GM18867 (cell line): ENCODE measurements around the gene RBM27.
"Not testable (repeated sequence)": the region's sequence is repeated elsewhere in the genome, so short reads cannot be mapped to it uniquely, and the experiment has no call there.

Source experiments
- ATAC-seq: cut with Tn5 transposase; IDR thresholded peaks from one replicate; pipeline ENCODE4 v1.9.1; 2021; ENCODE audit warnings: mild to moderate bottlenecking, moderate library complexity; ENCODE audit not compliant: unreplicated experiment

RBM27 gene

DNA sequence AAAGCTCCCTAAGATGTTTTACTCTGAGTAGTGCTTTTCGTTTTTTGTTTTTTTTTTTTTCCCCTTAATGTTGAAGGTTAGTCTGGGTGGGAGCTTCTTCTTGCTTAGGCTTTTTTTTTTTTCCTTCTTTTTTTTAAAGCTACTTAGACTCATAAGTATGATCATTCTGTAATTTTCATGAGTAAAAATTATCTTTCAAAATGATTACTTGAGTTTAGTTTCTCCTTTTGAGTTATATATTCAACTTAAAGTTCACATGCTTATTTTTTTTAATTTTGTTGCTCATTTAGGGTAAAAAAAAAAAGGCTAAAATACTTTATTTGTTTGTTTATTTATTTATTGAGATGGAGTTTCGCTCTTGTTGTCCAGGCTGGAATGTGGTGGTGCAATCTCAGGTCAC lies 2.9 kb downstream of the RBM27 start:
- no peak for ATAC-seq

DNA sequence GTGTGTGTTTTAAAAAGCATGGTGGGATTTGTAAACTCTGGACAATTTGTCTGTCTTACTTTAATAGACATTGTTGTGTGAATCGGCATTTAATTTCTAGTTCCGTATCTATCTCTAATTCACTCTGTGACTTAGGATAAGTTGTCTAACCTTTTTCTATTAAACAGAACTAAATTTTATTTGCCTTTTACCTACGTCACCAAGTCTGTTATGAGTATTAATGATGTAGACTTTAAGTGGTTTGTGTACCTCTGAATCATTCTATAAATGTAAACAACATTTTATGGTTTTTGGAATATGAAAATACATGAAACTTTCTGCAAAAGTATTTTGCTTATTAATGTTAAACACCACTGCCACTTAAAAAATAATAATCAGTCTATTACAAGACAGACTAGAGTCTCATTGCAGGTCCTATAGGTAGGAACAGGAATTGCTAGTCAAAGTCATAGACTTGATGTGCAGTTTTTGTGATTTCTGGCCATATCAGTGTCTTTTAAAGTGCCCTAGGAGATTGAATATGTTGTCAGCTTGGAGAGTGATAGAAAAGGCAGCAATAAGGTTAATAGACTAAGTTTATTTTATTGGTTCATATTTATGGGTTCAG lies 5.6 kb downstream of the RBM27 start:
- ATAC-seq: no peak

GRCh38 chr5:146209714-146210113 lies 6.3 kb downstream of the RBM27 start:
- ATAC-seq: no peak

DNA sequence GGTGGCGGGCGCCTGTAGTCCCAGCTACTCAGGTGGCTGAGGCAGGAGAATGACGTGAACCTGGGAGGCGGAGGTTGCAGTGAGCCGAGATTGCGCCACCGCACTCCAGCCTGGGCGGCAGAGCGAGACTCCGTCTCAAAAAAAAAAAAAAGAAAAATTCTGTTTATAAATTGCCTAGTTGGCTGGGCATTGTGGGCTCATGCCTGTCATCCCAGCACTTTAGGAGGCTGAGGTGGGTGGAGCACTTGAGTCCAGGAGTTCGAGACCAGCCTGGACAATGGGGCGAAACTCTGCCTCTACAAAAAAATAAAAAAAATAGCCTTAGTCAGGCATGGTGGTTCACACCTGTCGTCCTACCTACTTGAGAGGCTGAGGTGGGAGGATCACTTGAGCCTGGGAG lies 7.4 kb downstream of the RBM27 start:
- ATAC-seq: not testable (repeated sequence)

DNA sequence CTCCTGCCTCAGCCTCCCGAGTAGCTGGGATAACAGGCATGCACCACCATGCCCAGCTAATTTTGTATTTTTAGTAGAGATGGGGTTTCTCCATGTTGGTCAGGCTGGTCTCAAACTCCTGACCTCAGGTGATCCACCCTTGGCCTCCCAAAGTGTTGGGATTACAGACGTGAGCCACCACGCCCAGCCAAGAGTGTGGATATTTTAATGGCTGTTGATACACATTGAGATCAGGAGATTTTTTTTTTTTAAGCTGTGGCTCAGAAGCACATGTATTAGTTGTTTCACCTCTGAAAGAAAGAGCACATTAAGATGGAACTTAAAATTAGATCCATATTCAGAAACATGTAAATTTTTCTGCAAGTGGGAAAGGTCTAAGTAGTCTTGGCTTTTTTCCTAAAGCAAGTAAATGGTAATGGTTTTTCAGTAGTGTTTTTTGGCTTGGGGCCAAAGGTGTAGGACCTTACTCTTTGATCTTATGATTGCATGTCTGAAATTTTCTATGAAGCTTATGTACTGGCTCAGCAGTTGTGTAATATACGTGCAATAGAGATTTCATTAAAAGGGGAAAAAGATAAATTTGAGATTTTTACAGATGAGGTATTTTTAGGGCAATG lies 9.9 kb downstream of the RBM27 start:
- no peak for ATAC-seq

DNA sequence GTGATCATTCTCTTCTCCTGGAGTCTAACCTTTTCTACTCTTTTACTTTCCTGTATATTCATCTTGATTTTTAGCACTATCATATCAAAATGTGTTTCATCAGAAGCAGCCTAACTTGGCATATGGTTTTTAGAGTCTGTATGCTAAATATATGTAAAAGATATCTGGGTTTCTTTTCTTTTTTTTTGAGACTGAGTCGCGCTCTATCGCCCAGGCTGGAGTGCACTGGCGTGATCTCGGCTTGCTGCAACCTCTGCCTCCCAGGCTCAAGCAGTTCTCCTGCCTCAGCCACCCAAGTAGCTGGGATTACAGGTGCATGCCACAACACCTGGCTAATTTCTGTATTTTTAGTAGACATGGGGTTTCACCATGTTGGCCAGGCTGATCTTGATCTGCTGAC lies 11.5 kb downstream of the RBM27 start:
- not testable (repeated sequence) for ATAC-seq

GRCh38 chr5:146218168-146218567 lies 14.8 kb downstream of the RBM27 start:
- no peak for ATAC-seq

DNA sequence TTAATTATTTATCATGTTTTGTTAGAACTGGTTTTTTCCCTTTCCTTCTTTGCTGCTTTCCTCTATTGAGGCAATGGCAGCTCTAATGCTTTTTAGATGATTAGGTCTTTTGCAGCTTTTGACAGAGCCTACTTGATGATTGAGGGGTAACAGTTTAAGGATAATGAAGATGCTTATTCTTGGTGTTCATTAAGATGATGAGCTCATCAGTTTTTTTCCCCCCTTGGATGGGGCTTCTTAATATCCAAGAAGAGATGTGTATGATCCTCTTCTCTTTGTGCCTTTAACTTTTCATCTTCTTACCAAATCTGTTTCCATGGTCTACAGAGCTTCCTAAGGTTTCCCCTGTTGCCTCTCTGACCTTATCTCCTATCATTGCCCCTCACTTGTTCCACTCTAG lies 15.8 kb downstream of the RBM27 start:
- no peak for ATAC-seq

DNA sequence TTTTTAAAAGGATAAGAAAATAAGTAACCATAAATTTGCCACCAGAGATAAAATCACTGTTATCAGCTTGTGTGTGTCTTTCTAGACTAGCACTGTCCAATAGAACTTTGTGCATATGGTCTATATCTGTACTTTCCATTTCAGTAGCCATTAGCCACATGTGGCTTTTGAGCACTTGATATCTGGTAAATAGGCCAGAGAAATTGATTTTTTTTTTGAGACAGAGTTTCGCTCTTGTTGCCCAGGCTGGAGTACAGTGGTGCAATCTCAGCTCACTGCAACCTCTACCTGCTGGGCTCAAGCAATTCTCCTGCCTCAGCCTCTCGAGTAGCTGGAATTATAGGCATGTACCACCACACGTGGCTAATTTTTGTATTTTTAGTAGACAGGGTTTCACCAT lies 17.8 kb downstream of the RBM27 start:
- ATAC-seq: no peak

DNA sequence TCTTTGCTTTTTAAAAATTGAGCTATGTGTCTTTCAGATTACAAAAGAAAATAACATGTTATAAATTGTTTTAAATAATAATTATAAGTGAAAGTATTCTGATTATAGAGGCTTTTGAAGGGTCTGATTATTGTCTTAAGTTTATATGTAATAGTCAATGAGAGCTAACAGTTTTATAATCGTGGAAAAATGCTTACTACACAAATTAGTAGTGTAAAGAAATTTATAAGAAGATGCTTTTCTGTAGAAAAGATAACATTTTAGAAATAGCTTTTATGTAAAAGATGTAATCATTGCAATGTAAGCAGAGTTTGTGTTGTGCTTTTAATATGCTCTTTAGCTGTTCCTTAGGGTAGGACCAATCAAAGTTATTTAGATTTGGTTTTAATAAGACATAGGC lies 18.6 kb downstream of the RBM27 start:
- ATAC-seq: no peak

GRCh38 chr5:146223179-146223578 lies 19.8 kb downstream of the RBM27 start:
- no peak for ATAC-seq

GRCh38 chr5:146229222-146229621 lies 25.8 kb downstream of the RBM27 start:
- no peak for ATAC-seq

GRCh38 chr5:146232223-146232622 lies 28.8 kb downstream of the RBM27 start:
- no peak for ATAC-seq

GRCh38 chr5:146233441-146233840 lies 30.0 kb downstream of the RBM27 start:
- no peak for ATAC-seq

- ATAC-seq: peak; percentile 71
Observed at GRCh38 chr5:146238973-146239372, 35.6 kb downstream of the RBM27 start.

- no peak for ATAC-seq
Observed at GRCh38 chr5:146240951-146241350, 37.5 kb downstream of the RBM27 start.

GRCh38 chr5:146243247-146243646 lies 39.8 kb downstream of the RBM27 start:
- ATAC-seq: no peak

DNA sequence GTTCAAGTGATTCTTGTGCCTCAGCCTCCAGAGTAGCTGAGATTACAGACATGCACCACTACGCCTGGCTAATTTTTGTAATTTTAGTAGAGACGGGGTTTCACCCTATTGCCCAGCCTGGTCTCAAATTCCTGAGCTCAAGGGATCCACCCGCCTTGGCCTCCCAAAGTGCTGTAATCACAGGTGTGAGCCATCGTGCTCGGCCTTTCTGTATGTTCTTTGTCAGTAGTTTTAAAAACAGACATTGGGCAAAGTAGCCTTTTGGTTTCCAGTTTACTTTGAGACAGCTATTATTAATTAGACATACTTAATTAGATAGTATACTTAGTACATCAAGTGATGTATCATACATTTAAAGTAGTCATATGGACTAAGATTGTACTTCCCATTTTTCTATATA lies 45.2 kb downstream of the RBM27 start:
- ATAC-seq: no peak

GRCh38 chr5:146249801-146250200 lies 46.4 kb downstream of the RBM27 start:
- ATAC-seq: peak; percentile 41
